Activated gamma-delta T cell treated with Interleukin-2 at 50 U/mL for 16 hours (primary cell): ENCODE results near the gene ADSL.

Experiments
- DNase-seq: peaks from one replicate; pipeline ENCODE4 v3.0.0-alpha.2; 2020

ADSL gene

GRCh38 chr22:40406063-40406890, 60.0 kb downstream of the ADSL start:
- no peak for DNase-seq

- no peak for DNase-seq
Observed at GRCh38 chr22:40407021-40407761, 60.9 kb downstream of the ADSL start.

- DNase-seq, result no peak
Observed at GRCh38 chr22:40407831-40408717, 61.8 kb downstream of the ADSL start.

GRCh38 chr22:40408718-40409612, 62.7 kb downstream of the ADSL start:
- no peak for DNase-seq

- DNase-seq, result no peak
Observed at GRCh38 chr22:40409613-40410113, 63.4 kb downstream of the ADSL start.

GRCh38 chr22:40410272-40410671, 64.0 kb downstream of the ADSL start:
- no peak for DNase-seq

GRCh38 chr22:40410731-40411505, 64.6 kb downstream of the ADSL start:
- no peak for DNase-seq

GRCh38 chr22:40411506-40411861, 65.2 kb downstream of the ADSL start:
- no peak for DNase-seq

GRCh38 chr22:40412441-40412840, 66.1 kb downstream of the ADSL start:
- DNase-seq, result no peak

- DNase-seq, result no peak
Observed at GRCh38 chr22:40413873-40414272, 67.6 kb downstream of the ADSL start.

- no peak for DNase-seq
Observed at GRCh38 chr22:40414311-40414710, 68.0 kb downstream of the ADSL start.

- DNase-seq, result no peak
Observed at GRCh38 chr22:40414838-40415505, 68.7 kb downstream of the ADSL start.

- DNase-seq, result no peak
Observed at GRCh38 chr22:40415531-40416266, 69.4 kb downstream of the ADSL start.

GRCh38 chr22:40416267-40416570, 69.9 kb downstream of the ADSL start:
- DNase-seq, result no peak

GRCh38 chr22:40416636-40417035, 70.3 kb downstream of the ADSL start:
- no peak for DNase-seq

GRCh38 chr22:40417041-40417440, 70.7 kb downstream of the ADSL start:
- no peak for DNase-seq

GRCh38 chr22:40417881-40418280, 71.6 kb downstream of the ADSL start:
- DNase-seq, result no peak

GRCh38 chr22:40418366-40419201, 72.3 kb downstream of the ADSL start:
- DNase-seq, result no peak

GRCh38 chr22:40419718-40420117, 73.4 kb downstream of the ADSL start:
- DNase-seq, result no peak
